ENCODE measurements around the gene RNF212B. TPM values are rescaled to one million over a fixed set of nuclear protein-coding genes. Genes with fewer than 3 reads are reported as not detected.
"Not testable (repeated sequence)": the region's sequence is repeated elsewhere in the genome, so short reads cannot be mapped to it uniquely, and the experiment has no call there.

The RNF212B gene
- total RNA-seq, 1 donor from 2014 or later, result not detected

DNA sequence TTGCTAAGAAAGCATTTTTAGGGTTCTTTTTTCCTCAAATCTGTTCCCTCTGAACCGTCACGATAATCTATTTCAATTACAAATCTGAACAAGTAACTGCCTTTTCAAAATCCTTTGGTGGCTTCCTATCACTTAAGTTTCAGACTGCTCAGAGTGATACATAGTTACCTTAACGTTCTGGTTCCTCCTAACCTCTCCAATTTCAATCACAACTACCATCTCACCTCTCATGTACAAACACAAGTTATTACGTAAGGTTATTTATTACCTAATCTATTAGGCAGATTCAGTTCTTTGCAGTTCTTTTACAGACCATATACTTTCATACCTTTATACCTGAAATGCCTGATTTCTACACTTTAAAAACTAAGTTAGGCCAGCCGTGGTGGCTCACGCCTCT is 12.1 kb downstream of the RNF212B start:
- TF ChIP-seq, protein P1, sequence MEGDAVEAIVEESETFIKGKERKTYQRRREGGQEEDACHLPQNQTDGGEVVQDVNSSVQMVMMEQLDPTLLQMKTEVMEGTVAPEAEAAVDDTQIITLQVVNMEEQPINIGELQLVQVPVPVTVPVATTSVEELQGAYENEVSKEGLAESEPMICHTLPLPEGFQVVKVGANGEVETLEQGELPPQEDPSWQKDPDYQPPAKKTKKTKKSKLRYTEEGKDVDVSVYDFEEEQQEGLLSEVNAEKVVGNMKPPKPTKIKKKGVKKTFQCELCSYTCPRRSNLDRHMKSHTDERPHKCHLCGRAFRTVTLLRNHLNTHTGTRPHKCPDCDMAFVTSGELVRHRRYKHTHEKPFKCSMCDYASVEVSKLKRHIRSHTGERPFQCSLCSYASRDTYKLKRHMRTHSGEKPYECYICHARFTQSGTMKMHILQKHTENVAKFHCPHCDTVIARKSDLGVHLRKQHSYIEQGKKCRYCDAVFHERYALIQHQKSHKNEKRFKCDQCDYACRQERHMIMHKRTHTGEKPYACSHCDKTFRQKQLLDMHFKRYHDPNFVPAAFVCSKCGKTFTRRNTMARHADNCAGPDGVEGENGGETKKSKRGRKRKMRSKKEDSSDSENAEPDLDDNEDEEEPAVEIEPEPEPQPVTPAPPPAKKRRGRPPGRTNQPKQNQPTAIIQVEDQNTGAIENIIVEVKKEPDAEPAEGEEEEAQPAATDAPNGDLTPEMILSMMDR (IDR thresholded peaks at IDR 0.05; ENCODE audit: insufficient read depth, low read length, poor library complexity, severe bottlenecking), result no peak
- Histone ChIP-seq H3K4me3 (ENCODE audit: low read depth, low read length) (no peak overlapping the region), H3K36me3 (ENCODE audit: control insufficient read depth, insufficient read depth, low read length) (no peaks in the 10 kb centered on the region), H3K27me3 (ENCODE audit: control insufficient read depth, insufficient read depth, low read length) (no peaks in the 10 kb centered on the region)
- no peak for DNase-seq (ENCODE audit: low read depth)

DNA sequence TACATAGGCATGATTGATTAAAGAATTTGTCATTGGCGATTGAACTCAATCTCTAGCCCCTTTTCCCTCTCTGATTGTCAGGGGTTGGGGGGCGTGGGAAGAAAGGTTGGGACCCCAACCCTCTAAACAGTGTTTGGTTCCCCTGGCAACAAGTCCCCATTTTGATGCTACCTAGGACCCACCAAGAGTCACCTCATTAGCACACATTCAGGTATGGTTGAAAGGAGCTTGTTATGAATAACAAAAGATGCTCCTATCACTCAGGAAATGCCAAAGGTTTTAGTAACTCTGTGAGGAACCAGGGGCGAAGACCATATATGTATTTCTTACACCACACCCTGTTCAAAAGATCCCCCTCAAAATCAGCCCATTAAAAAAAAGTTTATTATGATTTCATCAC is 14.3 kb downstream of the RNF212B start:
- TF ChIP-seq, protein P1 (IDR thresholded peaks at IDR 0.05; ENCODE audit: insufficient read depth, low read length, poor library complexity, severe bottlenecking), result no peak
- no peak for DNase-seq (ENCODE audit: low read depth)
- Histone ChIP-seq H3K36me3 (ENCODE audit: control insufficient read depth, insufficient read depth, low read length) (no peaks in the 10 kb centered on the region), H3K27me3 (ENCODE audit: control insufficient read depth, insufficient read depth, low read length) (no peaks in the 10 kb centered on the region), H3K4me3 (ENCODE audit: low read depth, low read length) (no peak overlapping the region)

DNA sequence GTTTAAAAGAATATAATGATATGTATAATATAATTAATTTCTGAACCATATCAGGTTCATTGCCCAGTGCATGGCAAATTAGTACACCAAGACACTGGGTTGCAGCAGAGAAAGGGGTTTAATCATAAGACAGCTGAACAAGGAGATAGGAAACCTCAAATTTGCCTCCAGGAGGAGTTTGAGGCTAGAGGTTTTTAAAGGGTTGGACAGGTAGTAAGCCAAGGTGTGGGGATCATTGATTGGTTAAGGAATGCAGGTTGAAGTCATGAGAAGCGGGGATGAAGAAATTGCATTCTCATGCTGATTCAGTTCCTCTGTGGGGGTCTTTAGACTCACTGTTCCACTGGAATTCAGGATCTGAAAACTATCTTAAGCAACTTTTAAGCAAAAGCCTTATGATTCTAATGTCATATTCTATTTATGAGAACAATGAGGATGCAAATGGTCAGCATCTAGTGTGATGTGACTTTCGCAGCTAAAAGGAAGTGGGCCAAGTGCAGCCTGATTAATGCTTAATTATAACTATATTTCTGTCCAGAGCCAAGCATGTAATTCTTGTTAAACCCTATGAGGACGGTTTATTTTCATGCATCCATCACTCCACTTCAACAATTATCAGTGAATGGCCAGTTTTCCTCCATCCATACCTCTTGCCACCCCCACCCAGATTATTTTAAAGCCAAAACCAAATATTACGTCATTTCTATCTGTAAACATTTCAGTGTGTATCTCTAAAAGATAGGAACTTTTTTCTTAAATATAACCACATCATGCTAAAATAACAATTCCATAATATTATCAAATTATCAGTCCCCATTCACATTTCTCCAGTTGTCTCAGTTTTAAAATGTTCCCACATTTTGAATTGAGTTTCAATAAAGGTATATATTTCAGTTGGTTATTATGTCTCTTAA is 14.9 kb downstream of the RNF212B start:
- H3K36me3 ChIP-seq (ENCODE audit: control insufficient read depth, insufficient read depth, low read length), result no peaks in the 10 kb centered on the region
- no peak for DNase-seq (ENCODE audit: low read depth)
- TF ChIP-seq, protein P1 (IDR thresholded peaks at IDR 0.05; ENCODE audit: insufficient read depth, low read length, poor library complexity, severe bottlenecking), result no peak
- no peak overlapping the region for H3K4me3 ChIP-seq (ENCODE audit: low read depth, low read length)
- H3K27me3 ChIP-seq (ENCODE audit: control insufficient read depth, insufficient read depth, low read length), result no peaks in the 10 kb centered on the region

DNA sequence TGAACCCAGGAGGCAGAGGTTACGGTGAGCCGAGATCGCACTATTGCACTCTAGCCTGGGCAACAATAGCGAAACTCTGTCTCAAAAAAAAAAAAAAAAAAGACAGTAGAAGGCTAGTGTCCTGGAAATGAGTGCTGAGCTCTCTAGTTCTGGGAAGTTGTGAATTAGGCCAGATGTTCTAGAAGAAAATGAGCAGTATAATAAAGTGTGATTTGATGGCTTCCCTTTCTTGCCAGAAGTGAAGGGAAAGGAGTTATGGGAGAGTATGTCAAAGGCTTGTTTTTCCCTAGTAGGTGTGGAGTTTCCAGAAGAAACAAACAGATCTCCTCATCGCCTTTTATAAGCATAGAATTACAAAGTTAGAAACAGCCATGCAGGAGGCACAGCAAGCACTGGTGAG is 20.5 kb downstream of the RNF212B start:
- no peaks in the 10 kb centered on the region for H3K36me3 ChIP-seq (ENCODE audit: control insufficient read depth, insufficient read depth, low read length)
- no peak for DNase-seq (ENCODE audit: low read depth)
- TF ChIP-seq, protein P1 (IDR thresholded peaks at IDR 0.05; ENCODE audit: insufficient read depth, low read length, poor library complexity, severe bottlenecking), result no peak
- H3K4me3 ChIP-seq (ENCODE audit: low read depth, low read length), result no peak overlapping the region
- H3K27me3 ChIP-seq (ENCODE audit: control insufficient read depth, insufficient read depth, low read length), result no peaks in the 10 kb centered on the region

DNA sequence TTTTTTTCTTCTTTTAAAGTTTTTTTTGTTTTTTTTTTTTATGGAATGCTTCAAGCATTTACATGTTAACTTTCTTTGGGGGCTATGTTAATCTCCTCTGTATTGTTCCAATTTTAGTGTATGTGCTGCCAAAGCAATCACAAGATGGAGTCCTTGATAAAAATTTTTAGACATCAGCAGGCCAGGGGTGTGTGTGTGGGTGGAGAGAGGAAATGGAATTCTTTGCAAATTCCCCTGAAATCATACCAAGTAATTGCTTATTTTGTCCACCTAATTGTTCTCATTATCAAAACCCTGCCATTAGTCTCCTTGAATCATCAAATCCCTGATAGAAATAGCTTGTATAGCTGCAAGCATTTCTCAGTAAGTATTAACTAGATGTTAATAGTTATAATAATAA is 21.7 kb downstream of the RNF212B start:
- no peak overlapping the region for H3K4me3 ChIP-seq (ENCODE audit: low read depth, low read length)
- peaks cover 2% of the 10 kb centered on the region for H3K27me3 ChIP-seq (ENCODE audit: control insufficient read depth, insufficient read depth, low read length)
- no peak for DNase-seq (ENCODE audit: low read depth)
- TF ChIP-seq, protein P1 (IDR thresholded peaks at IDR 0.05; ENCODE audit: insufficient read depth, low read length, poor library complexity, severe bottlenecking), result no peak
- no peaks in the 10 kb centered on the region for H3K36me3 ChIP-seq (ENCODE audit: control insufficient read depth, insufficient read depth, low read length)

DNA sequence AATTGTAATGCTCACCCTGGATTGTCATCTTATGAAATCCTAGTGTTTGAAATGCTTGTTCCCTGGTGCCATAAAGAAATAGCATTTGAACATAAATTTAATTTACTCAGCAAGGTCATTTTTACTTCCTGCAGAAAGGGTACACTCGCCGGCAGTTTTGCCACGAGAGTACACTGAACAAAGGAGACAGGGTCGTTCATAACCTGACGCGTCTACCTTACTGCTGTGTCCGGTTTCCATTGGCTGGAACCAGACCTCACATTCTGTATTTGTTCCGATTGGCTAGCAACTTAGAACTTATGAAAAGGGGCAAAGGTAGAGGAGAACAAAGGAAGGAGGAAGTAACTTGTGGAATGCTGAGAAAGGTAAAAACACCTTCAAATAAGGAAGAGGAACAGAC is 23.1 kb downstream of the RNF212B start:
- H3K36me3 ChIP-seq (ENCODE audit: control insufficient read depth, insufficient read depth, low read length); DNase-seq (ENCODE audit: low read depth); H3K27me3 ChIP-seq (ENCODE audit: control insufficient read depth, insufficient read depth, low read length); H3K4me3 ChIP-seq (ENCODE audit: low read depth, low read length): not testable (repeated sequence)
